Right cardiac atrium (tissue), 5 donors: ENCODE data around the gene HECA. TPM values are rescaled to one million over a fixed set of nuclear protein-coding genes. Genes with fewer than 3 reads are reported as not detected.
"Not testable (repeated sequence)": the region's sequence is repeated elsewhere in the genome, so short reads cannot be mapped to it uniquely, and the experiment has no call there.

Source experiments
- ATAC-seq, 2 donors: fragments of 200-7000 bp; cut with Tn5 transposase; one replicate each; pipeline versions ENCODE4 v1.8.0 to v1.9.1; 2020; ENCODE audit warnings: moderate library complexity in 2 of 2, mild to moderate bottlenecking in 1 of 2
- DNase-seq, 3 donors: peaks; one replicate each; pipeline ENCODE4 v3.0.0-alpha.2; 2020
- H3K27ac ChIP-seq: one replicate; pipeline ENCODE4 v1.5.1; 2013; ENCODE audit warnings: mild to moderate bottlenecking, low read length, control low read depth, moderate library complexity
- H3K27me3 ChIP-seq: one replicate; pipeline ENCODE4 v1.6.1; 2013; ENCODE audit not compliant: control insufficient read depth, insufficient read depth
- H3K4me1 ChIP-seq: one replicate; pipeline ENCODE4 v1.6.1; 2013; ENCODE audit warnings: low read length; ENCODE audit not compliant: control insufficient read depth, insufficient read depth
- H3K4me3 ChIP-seq: one replicate; pipeline ENCODE4 v1.5.1; 2013; ENCODE audit warnings: low read length, control low read depth
- H3K9me3 ChIP-seq: one replicate; pipeline ENCODE4 v1.6.1; 2013; ENCODE audit warnings: low read length; ENCODE audit not compliant: control insufficient read depth
- WGBS: extraction: QIAGEN DNeasy Blood & Tissue Kit; methylation state at CpG from one replicate; pipeline ENCODE4 v1.1.7; 2013; 5-methylcytosine and 5-hydroxymethylcytosine counted together
- intact Hi-C, 4 donors: fragments of 100-400 bp; cut with DNase I; formaldehyde crosslinking; loops; one replicate each; pipeline versions ENCODE4 v1.11.0 to v1.14.0; 2022 to 2023
- polyA plus RNA-seq: library from polyadenylated mRNA; stranded (reverse); fragments of 200-250 nt; gene quantifications from one replicate; pipeline ENCODE4 v1.2.3, GENCODE V29; 2013
- total RNA-seq, 4 donors: library from RNA; stranded (reverse); fragmentation: NEBNext Ultra II Directional; extraction: Animal tissue kit (Norgen Biotek cat#: 25700); gene quantifications; one replicate each; pipeline ENCODE4 v1.2.1, GENCODE V29; 2021
- donor health status: healthy with polysubstance abuse.
- donor health status: DM: no; HTN: yes; CAD: no.
- donor health status: DM: no; HTN: no; CAD: no.
- donor health status: DM: no; HTN: yes; CAD: no; lungs with severe emphysema.
- donor health status: DM: yes; HTN: yes; CAD: no.

The HECA gene
- total and polyA plus RNA-seq, 5 donors = 19.4 to 50.9 (median 47.2) TPM

DNA sequence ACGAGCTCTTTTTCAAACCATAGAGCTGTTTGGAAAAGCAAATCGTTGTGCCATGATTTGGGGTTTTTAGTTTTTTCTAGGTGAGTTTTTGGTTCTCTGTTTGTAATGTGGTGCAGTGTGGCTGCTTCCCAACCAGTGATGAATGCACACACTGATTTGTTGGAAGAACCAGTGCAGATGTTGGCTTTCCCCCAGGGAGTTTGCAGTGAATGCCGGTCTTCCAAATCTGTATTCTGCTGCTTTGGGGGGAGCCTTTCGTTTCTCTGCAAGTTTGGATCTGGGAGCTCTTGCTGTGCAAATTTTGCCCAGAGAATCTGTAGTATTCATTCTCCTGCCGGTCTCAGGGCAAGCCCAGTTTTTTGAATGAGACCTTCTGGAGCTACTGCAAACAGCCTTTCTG lies 14.5 kb downstream of the HECA start:
- ATAC-seq (peak in 1 of 2 donors; percentile 58), DNase-seq (peak in 1 of 3 donors; percentile 48)
- no peaks in the 10 kb centered on the region for H3K27me3 ChIP-seq
- no peaks in the 10 kb centered on the region for H3K9me3 ChIP-seq
- intact Hi-C loops = no loop called here
- peaks cover 23% of the 10 kb centered on the region for H3K4me1 ChIP-seq
- no peak overlapping the region for H3K4me3 ChIP-seq
- 36% methylated on average over 5 of the region's 5 CpGs for WGBS
- no peak overlapping the region for H3K27ac ChIP-seq

GRCh38 chr6:139150920-139151319 lies 16.0 kb downstream of the HECA start:
- Histone ChIP-seq H3K27ac (no peak overlapping the region), H3K27me3 (no peaks in the 10 kb centered on the region), H3K4me1 (peaks cover 19% of the 10 kb centered on the region), H3K9me3 (no peaks in the 10 kb centered on the region), H3K4me3 (no peak overlapping the region)
- DNase-seq (no peak), ATAC-seq (no peak)
- intact Hi-C loops = no loop called here
- WGBS = 83% methylated on average over 3 of the region's 3 CpGs

DNA sequence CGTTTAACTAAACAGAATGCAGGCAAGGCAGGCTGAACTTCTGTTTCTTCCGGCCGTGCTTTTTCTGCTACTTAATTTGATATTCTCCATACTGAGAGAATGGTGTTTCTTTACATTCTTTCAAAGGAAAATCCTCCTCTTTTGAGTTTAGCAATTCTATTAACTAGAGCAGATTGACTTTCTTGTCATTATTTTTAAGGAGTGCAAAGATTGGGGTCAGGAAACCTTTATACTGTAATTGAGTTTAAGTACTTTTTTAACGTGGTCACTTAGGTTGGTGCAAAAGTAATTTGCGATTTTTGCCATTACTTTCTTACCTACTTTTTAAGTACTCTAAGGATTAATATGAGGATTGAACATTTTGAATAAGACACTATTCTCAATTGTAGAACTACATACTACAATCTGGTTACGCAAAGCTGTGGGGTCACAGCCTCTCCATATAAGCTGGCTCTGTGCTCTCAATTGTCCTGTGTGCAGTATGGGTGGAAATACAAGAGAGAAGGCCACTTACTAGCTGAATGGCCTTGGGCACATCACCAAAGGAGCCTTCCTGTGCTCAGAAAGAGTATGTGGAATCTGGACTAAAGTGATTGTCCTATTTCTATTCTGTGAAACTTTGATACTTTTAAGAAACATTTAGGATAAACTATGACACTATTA lies 16.7 kb downstream of the HECA start:
- Histone ChIP-seq H3K4me3 (no peak overlapping the region), H3K27me3 (no peaks in the 10 kb centered on the region), H3K4me1 (peaks cover 21% of the 10 kb centered on the region), H3K27ac (no peak overlapping the region), H3K9me3 (no peaks in the 10 kb centered on the region)
- intact Hi-C loops = no loop called here
- 83% methylated on average over 6 of the region's 6 CpGs for WGBS
- no peak for ATAC-seq
- DNase-seq = no peak

- no peak for DNase-seq
- Histone ChIP-seq H3K4me3 (no peak overlapping the region), H3K27ac (no peak overlapping the region), H3K27me3 (no peaks in the 10 kb centered on the region), H3K9me3 (no peaks in the 10 kb centered on the region), H3K4me1 (peaks cover 18% of the 10 kb centered on the region)
- intact Hi-C loops = no loop called here
- ATAC-seq = no peak
- 60% methylated on average over 5 of the region's 5 CpGs for WGBS
Measured at GRCh38 chr6:139152088-139152891, 17.4 kb downstream of the HECA start.

- intact Hi-C loops = no loop called here
- 86% methylated on average over 1 of the region's 1 CpG for WGBS
- DNase-seq (no peak), ATAC-seq (no peak)
- peaks cover 18% of the 10 kb centered on the region for H3K4me1 ChIP-seq
- no peak overlapping the region for H3K4me3 ChIP-seq
- H3K27me3 ChIP-seq = no peaks in the 10 kb centered on the region
- H3K9me3 ChIP-seq = no peaks in the 10 kb centered on the region
- no peak overlapping the region for H3K27ac ChIP-seq
Measured at GRCh38 chr6:139152892-139153271, 18.0 kb downstream of the HECA start.

DNA sequence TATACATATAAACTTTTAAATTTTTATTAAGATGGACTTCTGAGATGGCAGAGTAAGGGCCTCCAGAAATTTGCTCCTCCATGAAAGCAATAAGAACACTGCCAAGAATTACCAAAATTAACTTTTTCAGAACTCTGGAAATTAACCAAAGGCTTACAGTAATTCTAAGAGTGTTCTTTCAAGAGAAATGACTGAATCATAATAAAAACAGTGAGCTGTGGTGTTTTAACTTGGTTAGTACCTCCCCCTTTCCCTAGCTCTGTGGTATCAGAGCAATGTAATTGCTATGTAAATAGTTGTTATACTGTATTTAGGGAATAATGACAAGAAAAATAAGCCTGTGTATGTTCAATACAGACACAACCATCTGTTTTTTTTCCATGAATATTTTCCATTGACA lies 19.0 kb downstream of the HECA start:
- Histone ChIP-seq H3K9me3 (no peaks in the 10 kb centered on the region), H3K4me1 (peaks cover 13% of the 10 kb centered on the region), H3K27me3 (no peaks in the 10 kb centered on the region), H3K27ac (no peak overlapping the region), H3K4me3 (no peak overlapping the region)
- no peak for ATAC-seq
- intact Hi-C loops = no loop called here
- no peak for DNase-seq

GRCh38 chr6:139154881-139155547 lies 20.1 kb downstream of the HECA start:
- no peak overlapping the region for H3K27ac ChIP-seq
- DNase-seq (no peak), ATAC-seq (no peak)
- 93% methylated on average over 9 of the region's 9 CpGs for WGBS
- H3K9me3 ChIP-seq = no peaks in the 10 kb centered on the region
- no peaks in the 10 kb centered on the region for H3K27me3 ChIP-seq
- peaks cover 8% of the 10 kb centered on the region for H3K4me1 ChIP-seq
- no peak overlapping the region for H3K4me3 ChIP-seq
- intact Hi-C loops = no loop called here

DNA sequence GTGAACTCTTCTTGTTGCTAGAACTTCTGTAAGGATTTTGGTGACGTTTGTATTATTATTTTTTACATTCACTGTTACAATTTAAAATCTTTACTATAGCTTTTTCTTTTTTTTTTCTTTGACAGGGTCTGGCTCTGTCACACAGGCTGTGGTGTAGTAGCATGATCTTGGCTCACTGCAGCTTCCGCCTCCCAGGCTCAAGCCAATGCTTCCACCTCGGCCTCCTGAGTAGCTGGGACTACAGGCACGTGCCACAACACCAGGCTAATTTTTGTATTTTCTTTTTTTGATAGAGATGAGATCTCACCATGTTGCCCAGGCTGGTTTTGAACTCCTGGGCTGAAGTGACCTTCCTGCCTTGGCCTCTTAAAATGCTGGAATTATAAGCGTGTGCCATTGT lies 21.2 kb downstream of the HECA start:
- peak; percentile 44 to 49 for ATAC-seq
- Histone ChIP-seq H3K9me3 (no peaks in the 10 kb centered on the region), H3K27ac (no peak overlapping the region), H3K27me3 (no peaks in the 10 kb centered on the region), H3K4me3 (no peak overlapping the region), H3K4me1 (peaks cover 9% of the 10 kb centered on the region)
- no peak for DNase-seq
- WGBS = 63% methylated on average over 5 of the region's 5 CpGs
- intact Hi-C loops = no loop called here

GRCh38 chr6:139156551-139156950 lies 21.7 kb downstream of the HECA start:
- H3K9me3 ChIP-seq = no peaks in the 10 kb centered on the region
- H3K4me1 ChIP-seq = peaks cover 9% of the 10 kb centered on the region
- 87% methylated on average over 4 of the region's 4 CpGs for WGBS
- intact Hi-C loops = no loop called here
- H3K27ac ChIP-seq = no peak overlapping the region
- H3K27me3 ChIP-seq = no peaks in the 10 kb centered on the region
- no peak for ATAC-seq
- no peak for DNase-seq
- H3K4me3 ChIP-seq = no peak overlapping the region

DNA sequence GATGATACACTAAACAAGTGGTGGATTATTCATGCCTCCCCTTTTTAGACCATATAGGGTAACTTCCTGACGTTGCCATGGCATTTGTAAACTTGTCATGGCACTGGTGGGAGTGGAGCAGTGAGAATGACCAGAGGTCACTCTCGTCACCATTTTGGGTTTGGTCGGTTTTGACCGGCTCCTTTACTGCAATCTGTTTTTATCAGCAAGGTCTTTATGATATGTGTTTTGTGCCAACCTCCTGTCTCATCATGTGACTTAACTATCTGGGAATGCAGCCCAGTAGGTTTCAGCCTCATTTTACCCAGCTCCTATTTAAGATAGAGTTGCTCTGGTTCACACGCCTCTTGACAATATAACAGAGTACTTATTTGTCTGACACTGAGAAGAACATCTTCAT lies 22.2 kb downstream of the HECA start:
- DNase-seq, H3K4me1 ChIP-seq, H3K4me3 ChIP-seq, ATAC-seq, intact Hi-C loops, H3K27ac ChIP-seq, H3K9me3 ChIP-seq, H3K27me3 ChIP-seq: not testable (repeated sequence)
- 58% methylated on average over 5 of the region's 5 CpGs for WGBS

DNA sequence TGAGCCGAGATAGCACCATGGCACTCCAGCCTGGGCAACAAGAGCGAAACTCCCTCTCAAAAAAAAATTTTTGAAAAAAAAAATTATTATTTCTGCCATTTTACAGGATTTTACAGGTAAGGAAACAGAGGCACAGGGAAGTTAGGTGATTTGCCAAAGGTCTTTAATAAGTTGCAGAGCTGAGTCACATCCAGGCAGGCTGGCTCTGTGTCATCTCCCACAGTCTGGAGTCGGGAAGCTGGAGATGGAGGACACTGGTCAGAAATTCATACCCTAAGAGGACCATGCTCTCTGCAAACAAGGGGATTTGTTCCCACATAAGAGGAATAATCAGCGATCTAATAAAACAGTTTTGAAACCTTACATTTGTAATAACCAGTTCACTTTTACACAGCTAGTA lies 24.1 kb downstream of the HECA start:
- Histone ChIP-seq H3K27ac (no peak overlapping the region), H3K4me3 (no peak overlapping the region), H3K9me3 (no peaks in the 10 kb centered on the region), H3K4me1 (peaks cover 9% of the 10 kb centered on the region), H3K27me3 (no peaks in the 10 kb centered on the region)
- no peak for ATAC-seq
- DNase-seq = no peak
- 93% methylated on average over 4 of the region's 4 CpGs for WGBS
- intact Hi-C loops = no loop called here
